GM12878 (cell line): ENCODE data around the gene INVS. TPM values are rescaled to one million over a fixed set of nuclear protein-coding genes. Genes with fewer than 3 reads are reported as not detected.

ENCODE experiments used
- ATF7 ChIP-seq: fragments of 450-650 bp; IDR thresholded peaks from 2 replicates; pipeline ENCODE4 v1.6.1; 2016; ENCODE audit warnings: low read depth, mild to moderate bottlenecking
- FOXM1 ChIP-seq: IDR thresholded peaks from 2 replicates; pipeline ENCODE4 v1.6.1; 2012; ENCODE audit warnings: low read depth, mild to moderate bottlenecking, inconsistent platforms, low read length, moderate library complexity
- HCFC1 ChIP-seq: fragments of 150-350 bp; IDR thresholded peaks from 2 replicates; pipeline ENCODE4 v1.6.1; 2014; ENCODE audit warnings: low read length
- HDAC2 ChIP-seq: fragments of 200-600 bp; sonication (generic); IDR thresholded peaks from 2 replicates; pipeline ENCODE4 v1.6.1; 2017
- HDGF ChIP-seq: fragments of 450-650 bp; IDR thresholded peaks from 2 replicates; pipeline ENCODE4 v1.6.1; 2016; ENCODE audit warnings: antibody characterized with exemption
- KDM1A ChIP-seq: fragments of 200-600 bp; sonication (generic); IDR thresholded peaks from 2 replicates; pipeline ENCODE4 v1.6.1; 2016; ENCODE audit warnings: borderline replicate concordance
- NR2C1 ChIP-seq: fragments of 450-650 bp; IDR thresholded peaks from 2 replicates; pipeline ENCODE4 v1.6.1; 2017; ENCODE audit warnings: antibody characterized with exemption, mild to moderate bottlenecking, moderate library complexity
- POLR2A ChIP-seq: IDR thresholded peaks from 2 replicates; pipeline ENCODE4 v1.6.1; 2011; ENCODE audit warnings: low read depth, mild to moderate bottlenecking, low read length
- PRDM15 ChIP-seq: fragments of 450-650 bp; formaldehyde crosslinking; IDR thresholded peaks from 2 replicates; pipeline ENCODE4 v1.4.0; 2020; ENCODE audit warnings: mild to moderate bottlenecking, moderate library complexity
- RUNX3 ChIP-seq: IDR thresholded peaks from 2 replicates; pipeline ENCODE4 v1.6.1; 2012; ENCODE audit warnings: low read length, inconsistent platforms
- SUZ12 ChIP-seq: fragments of 200-600 bp; sonication (generic); IDR thresholded peaks from one replicate; pipeline ENCODE4 v1.6.1; 2018; ENCODE audit warnings: antibody characterized with exemption, mild to moderate bottlenecking; ENCODE audit not compliant: unreplicated experiment
- USF2 ChIP-seq: IDR thresholded peaks from 2 replicates; pipeline ENCODE4 v1.6.1; 2011; ENCODE audit warnings: low read depth, low read length, improper control_type of control experiment, borderline replicate concordance
- ZNF207 ChIP-seq: fragments of 450-650 bp; IDR thresholded peaks from 2 replicates; pipeline ENCODE4 v1.6.1; 2014; ENCODE audit warnings: antibody characterized with exemption, mild to moderate bottlenecking, borderline replicate concordance
- ZNF24 ChIP-seq: fragments of 450-650 bp; IDR thresholded peaks from 2 replicates; pipeline ENCODE4 v1.6.1; 2017; ENCODE audit warnings: antibody characterized with exemption, mild to moderate bottlenecking
- polyA plus RNA-seq, 11 experiments: library from polyadenylated mRNA; depleted of rRNA in 4 of 11; unstranded in 6 of 11; stranded (reverse) in 5 of 11; fragments of >200 nt; fragmentation: Nextera tagmentation in 4 of 11; fragmentation: Illumina TruSeq in 1 of 11; extraction: Ambion mirVana in 4 of 11; extraction: Trizol in 1 of 11; gene quantifications; 1 replicate in 1 of 11; 2 replicates in 10 of 11; pipeline versions ENCODE4 v1.2.1 to v1.2.3, GENCODE V29; 2011 to 2016; ENCODE audit warnings: inconsistent platforms in 2 of 11, missing spikeins in 2 of 11, low read depth in 1 of 11
- total RNA-seq, 4 experiments: library from RNA; depleted of rRNA in 3 of 4; stranded (reverse); fragments of >200 nt in 3 of 4; fragmentation: Illumina TruSeq in 1 of 4; extraction: Trizol in 1 of 4; gene quantifications; 2 replicates each; pipeline versions ENCODE4 v1.2.1 to v1.2.3, GENCODE V29; 2013 to 2021
- TF ChIP-seq, protein P1 (sequence below): fragments of 450-650 bp; IDR thresholded peaks from 2 replicates; pipeline ENCODE4 v1.6.1; 2017; ENCODE audit warnings: borderline replicate concordance

Gene INVS
- total and polyA plus RNA-seq, 10 of the 15 experiments (the other 5 are each of a cell fraction or from before 2014, with no cell fraction given), result 0.93 to 20.8 (median 13.2) TPM

- TF ChIP-seq, protein P1, sequence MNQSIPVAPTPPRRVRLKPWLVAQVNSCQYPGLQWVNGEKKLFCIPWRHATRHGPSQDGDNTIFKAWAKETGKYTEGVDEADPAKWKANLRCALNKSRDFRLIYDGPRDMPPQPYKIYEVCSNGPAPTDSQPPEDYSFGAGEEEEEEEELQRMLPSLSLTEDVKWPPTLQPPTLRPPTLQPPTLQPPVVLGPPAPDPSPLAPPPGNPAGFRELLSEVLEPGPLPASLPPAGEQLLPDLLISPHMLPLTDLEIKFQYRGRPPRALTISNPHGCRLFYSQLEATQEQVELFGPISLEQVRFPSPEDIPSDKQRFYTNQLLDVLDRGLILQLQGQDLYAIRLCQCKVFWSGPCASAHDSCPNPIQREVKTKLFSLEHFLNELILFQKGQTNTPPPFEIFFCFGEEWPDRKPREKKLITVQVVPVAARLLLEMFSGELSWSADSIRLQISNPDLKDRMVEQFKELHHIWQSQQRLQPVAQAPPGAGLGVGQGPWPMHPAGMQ, result no peak
- TF ChIP-seq HDAC2, result no peak
- no peak for TF ChIP-seq POLR2A
- TF ChIP-seq SUZ12, result no peak
- TF ChIP-seq ATF7, result no peak
- no peak for TF ChIP-seq KDM1A
- peak; percentile 93 for TF ChIP-seq RUNX3
- TF ChIP-seq ZNF207, result no peak
- no peak for TF ChIP-seq HCFC1
- TF ChIP-seq ZNF24, result no peak
- TF ChIP-seq USF2, result no peak
- TF ChIP-seq FOXM1, result peak; percentile 62; the same call in 1 of the 2 replicates
- no peak for TF ChIP-seq PRDM15 (CRISPR knock-in tag)
- no peak for TF ChIP-seq HDGF
- TF ChIP-seq NR2C1, result no peak
Measured at GRCh38 chr9:100221538-100221937, 122.5 kb downstream of the INVS start (continued).
